Activated CD4-positive, CD25-positive, alpha-beta regulatory T cell treated with anti-CD3 and anti-CD28 coated beads, Interleukin-2, amount 50 U/mL, for 72 hours (primary cell): ENCODE results near the gene GAST.
"Not testable (repeated sequence)": the region's sequence is repeated elsewhere in the genome, so short reads cannot be mapped to it uniquely, and the experiment has no call there.

Source experiments
- DNase-seq: peaks from one replicate; pipeline ENCODE4 v3.0.0; 2021

Gene GAST

DNA sequence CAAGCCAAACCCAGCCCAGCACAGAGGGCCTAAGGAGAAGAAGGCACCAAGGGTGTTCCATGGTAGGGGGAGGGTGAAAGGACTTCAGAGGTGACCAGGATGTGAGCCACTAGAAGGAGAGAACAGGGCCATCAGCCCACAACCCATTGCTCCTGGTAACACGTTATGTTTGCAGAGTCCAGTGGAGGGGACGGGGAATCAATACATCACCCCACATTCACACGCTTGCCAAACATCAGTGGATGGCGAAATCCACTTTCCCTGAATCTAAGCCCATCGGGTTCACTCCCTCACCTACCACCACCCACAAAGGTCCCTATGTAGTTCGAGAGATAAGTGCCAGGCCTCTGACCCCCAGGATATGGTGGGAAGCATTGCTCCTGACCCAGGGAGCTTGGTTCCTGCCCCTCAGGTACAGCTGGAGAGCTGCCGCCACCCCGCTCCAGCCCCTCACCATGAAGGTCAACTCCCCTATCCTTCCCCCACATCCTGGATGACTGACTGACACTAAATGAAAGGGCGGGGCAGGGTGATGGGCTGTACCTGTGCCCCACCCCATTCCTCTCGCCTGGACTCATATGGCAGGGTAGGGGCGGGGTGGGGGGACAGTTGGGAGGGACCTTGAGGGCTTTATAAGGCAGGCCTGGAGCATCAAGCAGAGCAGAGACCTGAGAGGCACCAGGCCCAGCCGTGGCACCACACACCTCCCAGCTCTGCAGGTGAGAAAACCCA is at the start of gene GAST:
Gene GAST, plus strand, starts transcription at position 663 of the 732 bp plus-strand sequence. CDS start 3,106 bp downstream, outside the sequence.
- no peak for DNase-seq

DNA sequence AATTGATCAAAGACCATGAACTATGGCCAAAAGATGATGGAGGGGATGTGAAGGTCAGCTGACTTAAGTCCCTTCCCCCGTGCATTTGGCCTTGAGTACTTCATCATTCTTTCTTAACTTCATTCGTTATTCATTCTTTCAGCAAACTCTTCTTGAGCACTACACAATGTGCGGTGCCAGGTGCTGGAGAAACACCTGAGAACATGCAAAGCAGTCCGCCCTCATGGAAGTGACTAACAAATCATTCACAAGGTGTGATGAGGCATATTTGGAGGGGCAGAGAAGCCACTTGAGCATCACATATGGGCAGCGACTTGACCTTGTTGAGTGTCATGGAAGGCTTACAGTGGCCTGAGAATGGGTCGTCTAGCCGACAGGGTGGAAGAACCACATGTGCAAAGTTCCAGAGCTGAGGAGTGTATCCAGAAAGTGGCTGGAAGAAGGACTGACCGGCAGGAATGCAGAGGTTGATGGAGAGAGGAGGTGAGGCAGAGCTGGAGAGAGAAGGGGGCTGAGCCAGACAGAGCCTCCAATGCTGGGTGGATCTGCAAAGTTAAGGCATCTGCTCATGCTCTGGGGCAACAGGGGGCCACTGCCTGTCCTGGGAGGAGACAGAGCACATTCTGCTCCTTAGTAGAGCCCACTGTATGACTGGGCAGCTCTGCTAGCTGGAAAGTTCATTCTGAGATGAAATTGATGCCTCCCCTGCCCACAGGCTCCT is 48.5 kb upstream of the GAST start:
- DNase-seq: no peak

DNA sequence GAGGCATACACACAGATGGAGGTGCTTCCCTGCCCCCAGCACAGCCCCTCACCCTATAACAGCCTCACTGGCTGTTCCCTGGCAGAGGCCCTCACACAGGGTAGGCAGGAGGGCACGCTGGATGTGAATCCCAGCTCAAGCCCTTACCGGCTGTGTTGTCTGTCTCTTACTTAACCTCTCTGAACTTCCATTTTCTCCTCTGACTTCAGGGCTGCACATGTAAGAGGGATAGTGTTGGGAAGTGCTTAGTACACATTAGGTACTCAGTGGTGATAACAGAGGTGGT is 48.0 kb upstream of the GAST start:
- no peak for DNase-seq

DNA sequence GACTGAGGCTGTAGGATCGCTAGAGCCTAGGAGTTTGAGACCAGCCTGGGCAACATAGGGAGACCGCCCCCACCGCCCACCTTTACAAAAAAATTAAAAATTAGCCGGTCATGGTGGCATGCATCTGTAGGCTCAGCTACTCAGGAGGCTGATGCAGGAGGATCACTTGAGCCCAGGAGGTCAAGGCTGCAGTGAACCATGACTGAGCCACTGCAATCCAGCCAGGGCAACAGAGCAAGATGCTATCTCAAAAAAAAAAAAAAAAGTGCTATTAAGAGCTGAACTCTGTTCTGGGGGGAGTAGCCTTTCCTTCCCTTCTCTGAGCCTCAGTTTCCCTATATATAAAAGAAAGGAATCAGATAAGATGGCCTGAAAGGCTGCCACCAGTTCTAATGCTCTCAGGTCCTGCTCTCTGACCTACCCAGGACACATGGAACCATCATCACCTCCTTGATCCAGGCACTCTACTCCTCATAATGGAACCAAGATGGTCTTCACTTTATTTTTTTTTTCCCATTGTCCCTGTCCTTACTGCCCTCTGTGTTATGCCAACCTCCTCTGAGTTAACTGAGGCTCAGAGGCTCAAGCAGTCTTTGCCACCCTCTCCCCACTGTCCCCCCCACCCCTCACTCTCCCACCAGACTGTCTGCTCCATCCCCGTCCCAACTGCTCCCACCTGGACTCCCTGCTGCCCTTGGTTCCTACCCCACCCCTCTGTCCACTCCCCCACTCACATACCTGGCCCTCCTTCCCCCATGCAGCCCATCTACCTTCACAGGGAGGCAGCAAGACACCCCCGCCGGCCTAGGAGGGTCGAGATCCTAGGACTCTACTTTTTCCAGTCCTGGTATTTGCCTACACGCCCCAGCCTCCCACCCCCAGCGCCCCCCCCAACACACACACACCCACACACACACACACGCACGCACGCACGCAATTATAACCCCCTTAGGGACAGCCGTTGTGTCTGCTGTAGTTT is 47.3 kb upstream of the GAST start:
- no peak for DNase-seq

DNA sequence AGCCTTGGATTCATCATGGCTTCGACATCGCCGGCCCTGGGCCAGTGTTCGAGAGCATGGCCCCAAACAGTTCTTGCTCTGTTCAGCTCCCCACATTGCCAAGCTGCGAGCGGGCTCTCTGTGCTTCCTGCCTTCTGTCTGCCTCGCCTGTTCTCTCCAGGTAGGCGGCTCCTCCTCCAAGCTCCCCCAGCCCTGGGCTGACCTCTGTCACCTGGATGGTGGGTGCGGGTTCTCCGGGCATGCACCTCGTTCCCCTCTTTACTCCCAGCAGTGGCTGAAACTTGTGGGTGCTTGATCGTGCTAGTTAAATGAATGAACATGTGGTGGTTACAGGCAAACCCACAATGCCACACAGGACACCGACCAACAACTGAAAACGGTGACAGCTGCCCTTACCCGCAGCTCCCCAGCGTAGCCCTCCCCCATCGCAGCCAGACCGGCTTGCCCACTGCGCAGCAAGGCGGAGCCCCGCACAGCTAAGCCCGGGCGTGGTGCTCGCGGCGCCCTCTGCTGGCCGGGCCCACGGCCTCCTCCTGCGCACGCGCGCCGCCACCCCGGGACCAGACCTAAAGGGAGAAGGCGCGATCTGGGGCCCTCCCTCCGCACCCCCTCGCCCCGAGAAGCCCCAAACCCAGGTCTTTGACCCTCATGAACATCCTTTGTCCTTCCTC is 46.4 kb upstream of the GAST start:
- peak; percentile 96 for DNase-seq

- peak; percentile 61 for DNase-seq
Observed at GRCh38 chr17:41666237-41666641, 45.9 kb upstream of the GAST start.

GRCh38 chr17:41666708-41667279 is 45.3 kb upstream of the GAST start:
- DNase-seq: peak; percentile 91

DNA sequence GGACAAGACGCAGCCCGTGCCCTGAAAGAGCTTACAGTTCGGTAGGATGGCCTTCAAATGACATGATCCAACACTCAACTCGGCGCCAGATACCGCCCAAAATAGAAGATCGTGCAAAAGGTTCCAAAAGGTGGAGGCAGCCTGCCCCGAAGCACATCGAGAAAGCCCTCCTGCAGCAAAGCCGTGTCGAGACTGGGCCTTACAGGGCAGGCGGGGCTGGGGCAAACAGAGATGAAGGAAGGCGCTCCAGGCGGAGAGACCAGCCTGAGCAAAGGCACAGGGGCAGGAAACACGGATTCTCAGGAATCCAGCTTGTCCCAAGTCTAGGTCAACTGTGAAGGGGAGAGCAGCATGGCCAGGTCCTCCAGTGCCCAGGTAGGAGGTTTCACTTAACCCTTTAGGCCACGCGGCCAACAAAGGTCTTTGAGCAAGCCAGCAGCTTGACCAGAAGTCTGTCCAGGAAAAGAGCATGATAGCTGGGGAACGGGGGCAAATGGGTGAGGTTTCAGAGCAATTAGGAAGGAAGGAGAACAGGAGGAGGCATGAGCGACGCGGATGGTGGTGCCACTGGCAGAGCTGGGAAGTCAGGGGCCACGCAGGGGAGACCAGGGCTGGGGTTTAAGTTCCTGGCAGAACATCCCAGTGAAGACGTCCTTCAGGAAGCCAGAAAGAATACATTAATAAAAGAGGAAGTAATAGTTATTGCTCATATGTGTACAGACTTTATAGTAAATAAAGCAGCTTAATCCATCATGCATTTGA is 44.7 kb upstream of the GAST start:
- DNase-seq: no peak

- no peak for DNase-seq
Observed at GRCh38 chr17:41672153-41672552, 40.0 kb upstream of the GAST start.

- not testable (repeated sequence) for DNase-seq
Observed at GRCh38 chr17:41675157-41676057, 36.7 kb upstream of the GAST start.

- no peak for DNase-seq
Observed at GRCh38 chr17:41676058-41676419, 36.1 kb upstream of the GAST start.

DNA sequence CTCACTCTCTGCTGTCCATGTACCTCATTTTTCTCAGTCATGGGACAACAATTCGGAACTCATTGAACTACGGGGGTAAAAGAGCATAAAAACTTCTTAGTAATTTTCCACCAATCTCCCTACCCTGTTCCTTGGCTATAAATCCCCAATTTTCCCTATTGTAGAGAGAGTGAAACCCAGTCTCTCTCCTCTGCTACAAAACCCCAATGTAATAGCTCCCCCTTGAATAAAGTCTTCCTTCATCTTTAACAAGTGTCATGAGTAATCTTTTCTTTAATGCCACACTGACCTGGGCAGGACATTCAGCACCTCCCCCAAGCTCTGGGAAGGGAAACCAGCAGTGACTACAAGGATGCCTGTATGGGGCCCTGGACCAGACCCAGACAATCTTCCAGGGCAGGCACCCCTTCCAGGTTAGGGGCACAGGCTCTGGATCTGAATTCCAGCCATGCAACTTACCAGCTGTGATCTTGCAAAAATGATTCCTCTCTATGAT is 33.7 kb upstream of the GAST start:
- DNase-seq: no peak

GRCh38 chr17:41678907-41679739 is 33.0 kb upstream of the GAST start:
- no peak for DNase-seq

GRCh38 chr17:41679740-41680425 is 32.2 kb upstream of the GAST start:
- no peak for DNase-seq

GRCh38 chr17:41680426-41681040 is 31.6 kb upstream of the GAST start:
- no peak for DNase-seq

- DNase-seq: no peak
Observed at GRCh38 chr17:41681776-41682175, 30.4 kb upstream of the GAST start.

DNA sequence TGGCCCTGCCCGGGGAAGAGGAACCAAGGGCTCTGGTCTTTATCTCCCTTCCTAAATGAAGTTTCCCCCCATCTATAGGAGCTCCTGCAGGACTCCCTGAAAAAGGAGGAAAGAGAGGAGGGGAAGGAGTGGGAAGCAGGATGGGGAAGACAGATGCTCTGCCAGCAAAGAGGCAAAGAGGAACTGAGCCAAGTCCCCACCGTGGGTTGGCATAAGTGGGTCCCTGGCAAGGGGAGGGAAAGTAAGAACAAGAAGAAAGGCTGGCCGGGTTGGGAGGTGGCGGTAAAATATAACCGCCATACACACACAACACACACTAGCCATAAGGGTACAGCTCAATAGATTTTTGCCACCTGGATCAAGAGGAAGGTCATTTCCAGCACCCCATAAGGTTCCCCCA is 29.5 kb upstream of the GAST start:
- no peak for DNase-seq

- DNase-seq: no peak
Observed at GRCh38 chr17:41683441-41684007, 28.6 kb upstream of the GAST start.
